Right renal pelvis (tissue), 4 donors: ENCODE measurements around the gene SGCA. TPM values are rescaled to one million over a fixed set of nuclear protein-coding genes. Genes with fewer than 3 reads are reported as not detected.

Source experiments
- DNase-seq, 4 donors: peaks; one replicate each; pipeline ENCODE4 v3.0.0-alpha.2; 2013; ENCODE audit warnings: low read depth in 4 of 4, low spot score in 3 of 4, missing footprints in 1 of 4
- polyA plus RNA-seq, 4 donors: library from polyadenylated mRNA; unstranded; fragments of 120-200 nt; gene quantifications; one replicate each; pipeline ENCODE4 v1.2.1, GENCODE V29; 2013; ENCODE audit not compliant: insufficient read length in 4 of 4

The SGCA gene
- polyA plus RNA-seq, result 1 to 10 TPM in 2 of 4 donors, under 1 TPM in 2; 0.79 to 1.2 (median 1.0) TPM

DNA sequence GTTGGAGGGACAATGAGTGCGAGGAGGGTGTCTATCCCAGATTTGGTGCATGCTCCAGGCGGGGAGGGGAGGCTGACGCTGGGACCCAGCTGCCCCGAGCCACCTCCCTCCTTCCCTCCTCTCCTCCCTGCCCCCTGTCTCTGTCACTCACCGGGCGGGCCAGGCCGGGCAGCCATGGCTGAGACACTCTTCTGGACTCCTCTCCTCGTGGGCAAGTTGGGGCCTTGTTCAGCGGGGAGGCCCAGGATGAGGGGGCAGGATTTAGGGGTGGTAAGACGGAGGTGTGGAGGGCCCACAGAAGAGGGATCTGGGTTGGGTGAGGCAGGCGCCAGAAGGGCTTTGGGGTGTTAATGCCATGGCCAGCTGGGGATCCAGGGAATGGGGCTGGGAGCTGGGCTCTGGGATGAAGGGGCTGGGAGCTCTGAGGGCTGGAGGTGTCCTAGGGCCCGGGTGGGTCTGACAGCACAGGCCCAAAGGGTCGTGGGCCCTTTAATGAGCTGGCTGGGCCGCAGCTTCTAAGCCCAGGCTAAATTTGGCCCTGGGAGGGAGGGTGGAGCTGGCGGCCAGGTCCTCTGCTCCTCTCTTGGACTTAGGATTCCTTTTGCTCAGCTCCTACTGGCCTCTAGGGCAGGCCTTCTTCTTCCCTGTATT lies at the start of gene SGCA:
TSS of gene SGCA (plus strand) at position 139 of the 651 bp plus-strand sequence. CDS start at position 175, 36 bp downstream.
- no peak for DNase-seq

DNA sequence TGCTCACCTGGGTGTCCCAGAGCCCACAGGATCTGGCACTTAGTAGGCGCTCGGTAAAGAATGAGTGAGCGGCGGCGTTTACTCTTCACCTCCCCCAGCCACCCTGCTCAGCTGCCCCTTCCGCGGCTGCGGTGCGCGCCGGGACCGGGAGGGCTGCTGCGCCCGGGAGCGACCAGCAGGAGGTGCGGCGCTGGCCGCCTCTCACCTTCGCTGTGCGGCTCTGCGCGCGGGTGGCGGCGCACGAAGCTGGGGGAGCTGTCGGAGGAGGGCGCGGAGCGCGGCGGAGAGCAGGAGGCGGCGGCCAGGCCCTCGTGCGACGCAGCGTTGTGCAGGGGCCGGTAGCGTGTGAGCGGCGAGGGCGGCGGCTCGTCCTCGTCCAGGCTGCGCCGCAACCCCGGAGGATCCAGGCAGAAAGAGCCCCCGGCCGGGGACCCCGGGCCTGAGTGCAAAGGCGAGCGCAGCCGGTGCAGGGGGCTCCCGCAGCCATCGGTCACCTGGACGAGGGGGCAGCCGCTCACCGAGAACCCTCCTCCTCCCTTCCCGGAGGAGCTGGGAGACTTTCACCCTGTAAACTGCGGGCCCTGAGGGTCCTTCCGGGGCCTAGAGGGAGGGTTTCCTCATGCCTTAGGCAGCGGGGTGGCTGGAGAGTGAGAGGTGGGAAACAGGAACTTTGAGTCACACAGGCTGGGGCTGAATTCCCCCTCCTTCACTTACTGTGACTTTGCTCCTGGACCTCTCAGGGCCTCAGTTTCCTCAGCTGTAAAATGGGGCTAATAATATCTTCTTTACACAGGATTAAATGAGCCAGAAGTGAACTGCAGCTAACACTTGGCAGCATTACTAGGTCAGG lies 48.4 kb upstream of the SGCA start:
- DNase-seq, result no peak

DNA sequence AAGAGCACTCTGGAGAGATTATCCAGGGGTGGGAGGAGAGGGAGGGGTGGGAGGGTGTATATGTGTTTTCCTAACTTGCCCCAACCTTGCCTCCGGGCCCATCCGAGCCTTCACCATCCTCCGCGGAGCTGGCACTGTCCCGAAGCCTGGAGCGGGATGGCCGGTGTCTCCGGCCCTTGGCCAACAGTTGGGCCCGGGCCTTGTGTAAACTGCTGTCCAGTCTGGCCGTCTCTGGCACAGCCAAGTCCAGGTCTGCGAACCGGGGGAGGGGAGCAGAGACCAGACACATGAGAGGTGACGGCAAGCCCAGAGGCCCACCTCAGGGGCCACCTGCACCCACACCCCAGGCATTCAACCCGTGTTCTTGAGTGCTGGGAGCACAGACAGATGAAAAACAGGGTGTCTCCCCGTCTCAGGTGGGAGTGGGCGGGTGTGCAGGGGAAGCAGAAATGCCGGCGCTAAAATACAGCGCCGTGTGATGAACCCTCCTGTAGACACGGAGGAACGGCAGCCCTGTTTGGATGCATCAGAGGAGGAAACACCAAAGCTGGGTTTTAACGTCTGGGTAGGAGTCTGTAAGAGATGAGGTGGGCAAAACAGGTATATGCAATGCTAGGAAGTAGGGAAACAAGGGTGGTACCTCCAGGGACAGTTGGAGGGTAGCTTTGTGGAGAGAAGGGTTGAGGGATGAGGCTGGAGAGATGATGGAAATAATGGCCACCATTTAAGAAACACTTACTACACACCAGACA lies 47.6 kb upstream of the SGCA start:
- DNase-seq, result no peak

GRCh38 chr17:50118828-50119218 lies 47.0 kb upstream of the SGCA start:
- DNase-seq, result no peak

GRCh38 chr17:50120475-50121253 lies 45.1 kb upstream of the SGCA start:
- no peak for DNase-seq

DNA sequence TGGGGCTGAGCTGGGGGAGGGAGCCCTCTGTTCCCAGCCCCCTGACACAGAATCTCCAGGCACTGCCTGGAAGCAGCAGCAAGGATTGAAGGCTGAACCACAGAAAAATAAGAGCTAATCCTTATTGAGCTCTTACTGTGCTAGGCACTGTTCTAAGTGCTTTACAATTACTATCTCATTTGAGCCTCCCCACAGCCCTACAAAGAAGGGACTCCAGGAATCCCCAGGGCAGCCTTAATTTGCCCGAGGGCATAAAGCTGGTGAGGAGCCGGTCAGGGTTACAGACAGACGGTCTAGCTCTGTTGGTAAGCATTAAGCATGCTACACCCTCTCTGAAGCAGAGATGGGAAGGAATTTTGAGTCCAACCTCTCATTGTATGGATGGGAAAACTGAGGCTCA lies 42.9 kb upstream of the SGCA start:
- DNase-seq, result no peak

GRCh38 chr17:50123649-50124349 lies 42.0 kb upstream of the SGCA start:
- DNase-seq, result no peak

DNA sequence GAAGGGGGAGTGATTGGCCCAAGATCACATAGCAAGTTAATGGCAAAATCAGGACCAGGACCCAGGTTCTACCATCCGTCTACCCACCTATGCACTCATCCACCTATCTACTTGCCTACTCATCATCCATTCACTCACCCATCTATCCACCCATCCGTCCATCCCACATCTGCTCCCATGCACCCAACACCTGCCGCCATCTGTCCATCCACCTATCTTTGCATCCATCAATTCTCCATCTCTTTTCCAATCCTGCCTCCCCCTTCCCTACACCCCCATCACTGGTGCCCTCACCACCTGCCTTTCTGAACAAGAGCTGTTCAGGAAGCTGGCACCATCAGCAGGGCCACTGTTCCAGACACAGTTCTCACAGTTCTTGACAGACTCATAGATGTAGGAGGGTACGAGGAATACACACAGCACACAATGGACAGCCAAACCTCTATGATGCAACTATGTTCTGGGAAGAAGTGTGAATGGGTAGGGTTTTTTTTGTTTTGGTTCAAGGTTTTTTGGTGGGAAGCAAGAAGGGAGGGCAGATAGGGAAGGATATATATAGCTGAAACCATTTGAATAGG lies 40.3 kb upstream of the SGCA start:
- DNase-seq, result no peak

DNA sequence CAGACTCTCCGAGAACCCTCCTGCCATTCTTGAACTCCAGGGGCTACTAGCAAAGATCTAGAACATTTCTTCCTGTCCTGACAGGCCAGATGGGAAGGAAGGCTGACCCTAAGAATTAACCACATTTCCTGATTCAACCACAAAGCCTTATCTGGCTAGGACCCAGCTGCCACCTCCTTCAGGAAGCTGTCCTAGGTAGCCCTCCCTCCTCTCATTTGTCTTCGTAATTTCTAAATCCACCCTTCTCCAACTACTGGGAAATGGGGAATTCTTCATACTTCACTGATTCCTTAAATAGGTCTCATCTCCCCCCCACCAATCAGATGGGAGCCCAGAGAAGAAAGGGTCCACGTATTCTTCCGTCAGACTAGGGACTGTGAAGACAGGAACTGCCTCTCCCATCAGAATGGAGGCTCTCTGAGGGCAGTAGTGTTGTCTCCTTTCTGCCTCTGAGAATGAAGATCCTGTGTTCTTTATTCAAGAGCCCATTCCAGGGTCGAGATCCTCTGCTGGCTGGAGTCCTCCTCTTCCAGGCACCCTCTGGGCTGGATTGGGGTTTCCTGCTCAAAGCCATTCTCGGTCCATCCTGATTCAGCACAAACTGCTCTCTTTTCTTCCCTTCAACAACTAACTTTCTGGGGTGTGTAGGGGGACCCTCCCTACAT lies 38.0 kb upstream of the SGCA start:
- no peak for DNase-seq

DNA sequence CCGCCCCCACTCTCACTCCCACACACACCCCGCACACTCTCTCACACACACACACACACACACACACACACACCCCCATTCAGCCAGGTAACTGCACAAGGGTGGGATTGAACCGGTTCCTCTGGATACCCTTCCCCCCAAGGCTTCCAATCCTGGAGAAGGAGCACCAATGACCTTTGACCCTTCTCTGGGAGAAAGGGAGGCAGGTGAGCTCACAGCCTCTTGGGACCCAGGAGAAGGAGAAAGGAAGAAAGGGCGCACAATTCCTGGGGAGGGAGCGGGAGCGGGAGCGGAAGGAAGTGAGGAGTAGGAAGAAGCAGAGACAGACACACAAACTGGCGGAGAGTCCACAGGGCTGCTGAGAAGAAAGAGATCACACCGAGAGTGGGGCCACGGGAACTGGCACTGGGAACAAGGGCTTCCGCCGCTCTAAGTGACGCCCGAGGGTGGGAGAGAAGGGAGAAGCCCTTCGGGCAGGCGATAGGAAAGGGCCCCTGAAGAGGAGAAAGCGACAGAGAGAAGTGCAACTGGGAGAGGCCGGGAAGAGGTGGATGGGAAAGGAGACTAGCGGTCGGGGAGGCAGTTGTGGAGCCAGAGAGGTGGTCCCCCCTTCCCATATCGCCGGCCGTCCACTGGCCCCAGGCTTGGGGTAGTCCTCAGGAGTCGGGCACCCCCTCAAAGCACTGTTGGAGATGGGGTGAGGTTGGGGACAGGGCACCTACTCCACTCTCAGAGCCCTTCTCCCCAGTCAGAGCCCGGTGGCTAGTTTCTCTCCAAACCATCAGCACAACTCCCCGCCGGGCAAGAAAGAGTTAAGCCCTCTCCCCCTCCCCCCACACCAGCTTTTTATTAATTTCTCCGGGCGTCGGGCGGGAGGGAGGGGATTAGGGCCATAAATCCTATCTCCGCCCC lies 37.1 kb upstream of the SGCA start:
- no peak for DNase-seq

DNA sequence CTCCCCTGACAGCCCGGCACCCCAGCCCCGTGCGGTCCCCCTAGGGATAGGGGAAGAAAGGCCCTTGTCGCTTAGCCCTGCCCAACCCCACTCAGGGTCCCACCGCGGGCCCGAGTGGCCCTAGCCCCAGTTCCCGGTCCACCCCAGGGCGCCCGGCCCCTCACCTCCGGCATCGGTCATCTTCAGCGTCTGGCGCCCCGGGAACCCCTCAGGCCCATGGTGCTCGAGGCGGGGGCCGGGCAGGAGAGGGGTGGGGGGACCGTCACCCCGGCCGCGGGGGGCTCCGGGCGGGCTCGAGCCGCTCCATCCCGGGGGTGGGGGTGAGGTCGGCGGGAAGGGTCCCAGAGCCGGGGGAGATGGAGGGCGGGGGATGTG lies 36.5 kb upstream of the SGCA start:
- no peak for DNase-seq

DNA sequence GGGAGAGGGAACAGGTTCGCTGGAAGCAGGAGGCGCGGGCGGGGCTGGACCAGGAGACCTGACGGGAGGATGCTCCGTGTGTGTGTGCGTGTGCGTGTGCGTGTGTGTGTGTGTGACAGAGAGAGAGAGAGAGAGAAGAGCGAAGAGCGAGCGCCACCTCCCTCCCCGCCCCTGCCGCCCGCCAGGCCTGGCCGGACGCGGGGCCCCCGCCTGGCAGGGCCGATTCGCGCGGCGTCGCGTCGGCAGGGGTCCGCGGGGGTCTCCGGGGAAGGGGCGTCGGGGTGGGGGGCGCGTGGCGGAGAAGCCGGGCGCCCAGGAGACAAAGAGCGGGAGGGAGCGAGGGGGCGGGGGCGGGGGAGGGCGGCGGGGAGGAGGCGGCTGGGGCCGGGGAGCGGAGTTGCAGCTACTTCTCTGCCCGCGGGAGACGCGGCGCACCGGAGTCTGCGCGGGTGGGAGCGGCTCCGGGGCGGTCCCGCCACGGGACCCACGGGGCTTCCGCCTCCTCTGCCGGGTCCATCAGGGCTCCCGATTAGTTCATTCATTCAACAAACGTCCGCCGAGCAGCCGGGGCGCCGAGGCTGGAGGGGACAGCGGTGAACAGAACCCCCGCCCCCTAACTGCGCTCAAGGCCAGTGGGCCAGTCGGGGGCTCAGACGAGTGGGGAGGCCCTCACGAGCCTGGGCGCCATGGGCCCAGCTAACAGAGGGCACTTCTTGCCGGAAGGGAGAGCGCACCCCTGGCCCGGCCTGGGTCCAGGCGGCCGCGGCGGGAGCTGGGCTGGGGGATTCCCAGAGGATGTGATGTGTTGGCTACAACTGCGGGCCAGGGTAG lies 35.9 kb upstream of the SGCA start, which contains the start of gene SAMD14:
TSS of gene SAMD14 (minus strand) at position 433 of the 831 bp plus-strand sequence. CDS start 5,201 bp downstream, outside the sequence.
- no peak for DNase-seq

DNA sequence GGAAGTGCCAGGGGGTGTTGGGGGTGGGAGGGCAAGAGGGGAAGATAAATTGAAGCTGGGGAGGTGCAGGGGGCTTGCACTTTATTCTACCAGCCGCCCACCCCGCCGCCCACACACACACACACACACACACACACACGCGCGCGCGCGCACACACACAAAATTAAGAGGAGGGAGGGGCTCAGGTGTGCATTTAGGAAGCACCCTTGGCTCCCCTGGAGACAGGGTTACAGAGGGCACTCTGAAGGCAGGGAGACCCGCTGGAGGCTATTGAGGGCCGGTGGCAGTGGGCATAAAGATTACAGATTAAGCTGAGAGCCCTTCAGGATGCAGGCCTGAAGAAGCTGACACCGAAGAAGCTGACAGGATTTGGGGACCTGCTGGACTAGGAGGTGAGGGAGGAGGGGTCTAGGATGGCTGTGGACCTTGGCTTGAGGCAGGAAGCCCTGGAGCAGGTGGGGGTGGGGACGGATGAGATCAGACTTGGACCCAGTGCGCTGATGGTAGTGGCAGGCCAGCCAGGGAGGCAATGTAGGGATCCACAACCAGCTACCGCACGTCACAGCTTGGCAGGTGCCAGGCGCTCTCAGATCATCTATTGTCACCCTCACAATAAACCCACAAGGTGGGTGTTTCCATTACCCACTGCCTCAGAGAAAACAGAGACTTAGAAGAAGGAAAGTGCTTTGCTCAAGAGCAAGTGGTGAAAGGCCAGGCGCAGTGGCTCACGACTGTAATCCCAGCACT lies 35.1 kb upstream of the SGCA start:
- no peak for DNase-seq

- no peak for DNase-seq
Measured at GRCh38 chr17:50132104-50132794, 33.6 kb upstream of the SGCA start.

- DNase-seq, result no peak
Measured at GRCh38 chr17:50133028-50133768, 32.6 kb upstream of the SGCA start.
